AG04449 (cell line): Measurements from ENCODE around the gene TSPAN18.
A peak's percentile ranks its signal among the peaks of the same experiment; 100 is the strongest.

Experiments used
- CTCF ChIA-PET: fragments of 350-600 bp; formaldehyde crosslinking; extraction: SDS; loops from one replicate; lab custom pipeline; 2021; ENCODE audit warnings: antibody characterized with exemption; lab: Yijun Ruan, JAX
- POLR2A ChIA-PET: fragments of 400-600, 350-600 bp; formaldehyde crosslinking; extraction: SDS; loops from one replicate; lab custom pipeline; 2020; ENCODE audit warnings: antibody characterized with exemption, inconsistent platforms; lab: Yijun Ruan, JAX
- DNase-seq: peaks from one replicate; pipeline ENCODE4 v3.0.0-alpha.2; 2010; ENCODE audit warnings: low read depth, low spot score
- H3K4me3 ChIP-seq: 2 replicates; pipeline ENCODE4 v1.5.1; 2011; ENCODE audit warnings: low read depth, mild to moderate bottlenecking, control low read depth, low read length
- TF ChIP-seq, protein P1 (sequence below): IDR thresholded peaks from one replicate; pipeline ENCODE4 v1.5.1; 2011; ENCODE audit warnings: mild to moderate bottlenecking, moderate library complexity, low read length, control low read depth, inconsistent platforms; ENCODE audit not compliant: insufficient read depth; ENCODE audit errors: missing control alignments

The TSPAN18 gene

DNA sequence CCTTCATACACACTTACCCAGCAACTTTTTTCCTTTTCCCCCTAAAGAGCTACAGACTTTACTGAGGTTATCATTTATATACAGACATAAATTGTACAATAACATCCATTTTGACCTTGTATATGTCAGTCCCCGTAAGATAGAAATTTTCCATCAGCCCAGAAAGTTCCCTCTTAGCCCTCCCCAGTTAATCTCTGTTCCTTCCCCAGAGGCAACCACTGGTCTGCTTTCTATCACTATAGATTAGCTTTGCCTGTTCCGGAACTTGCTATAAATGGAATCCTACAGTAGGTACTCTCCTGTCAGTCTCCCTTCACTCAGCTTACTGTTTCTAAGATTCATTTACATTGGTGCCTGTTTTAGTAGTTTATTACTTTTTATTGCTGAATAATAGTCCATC is 54.9 kb downstream of the TSPAN18 start:
- CTCF ChIA-PET = interaction anchor here (0.9 to 6.7 kb wide), 3 partner anchors 8 to 23 kb away, joined by 3 to 53 read pairs (median 3); no protein-coding TSS in a partner anchor
- DNase-seq = no peak
- H3K4me3 ChIP-seq = no peak overlapping the region
- TF ChIP-seq, protein P1, sequence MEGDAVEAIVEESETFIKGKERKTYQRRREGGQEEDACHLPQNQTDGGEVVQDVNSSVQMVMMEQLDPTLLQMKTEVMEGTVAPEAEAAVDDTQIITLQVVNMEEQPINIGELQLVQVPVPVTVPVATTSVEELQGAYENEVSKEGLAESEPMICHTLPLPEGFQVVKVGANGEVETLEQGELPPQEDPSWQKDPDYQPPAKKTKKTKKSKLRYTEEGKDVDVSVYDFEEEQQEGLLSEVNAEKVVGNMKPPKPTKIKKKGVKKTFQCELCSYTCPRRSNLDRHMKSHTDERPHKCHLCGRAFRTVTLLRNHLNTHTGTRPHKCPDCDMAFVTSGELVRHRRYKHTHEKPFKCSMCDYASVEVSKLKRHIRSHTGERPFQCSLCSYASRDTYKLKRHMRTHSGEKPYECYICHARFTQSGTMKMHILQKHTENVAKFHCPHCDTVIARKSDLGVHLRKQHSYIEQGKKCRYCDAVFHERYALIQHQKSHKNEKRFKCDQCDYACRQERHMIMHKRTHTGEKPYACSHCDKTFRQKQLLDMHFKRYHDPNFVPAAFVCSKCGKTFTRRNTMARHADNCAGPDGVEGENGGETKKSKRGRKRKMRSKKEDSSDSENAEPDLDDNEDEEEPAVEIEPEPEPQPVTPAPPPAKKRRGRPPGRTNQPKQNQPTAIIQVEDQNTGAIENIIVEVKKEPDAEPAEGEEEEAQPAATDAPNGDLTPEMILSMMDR = no peak
- POLR2A ChIA-PET = interaction anchor here (1.0 kb wide), 1 partner anchor 13 kb away, joined by 3 read pairs; no protein-coding TSS in a partner anchor

DNA sequence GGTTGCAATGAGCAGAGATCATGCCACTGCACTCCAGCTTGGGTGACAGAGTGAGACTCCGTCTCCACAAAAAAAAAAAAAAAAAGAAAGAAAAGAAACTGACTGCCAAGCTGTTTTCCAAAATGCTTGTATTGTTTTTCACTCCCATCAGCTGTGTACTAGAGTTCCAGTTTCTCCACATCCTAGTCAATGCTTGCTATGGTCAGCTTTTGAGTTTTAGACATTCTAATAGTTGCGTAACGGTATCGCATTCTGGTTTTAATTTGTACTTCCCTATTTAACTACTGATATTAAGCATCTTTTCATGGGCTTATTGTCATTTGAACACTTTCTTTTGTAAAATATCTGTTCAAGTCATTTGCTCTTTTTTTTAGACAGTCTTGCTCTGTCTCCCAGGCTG is 55.7 kb downstream of the TSPAN18 start:
- TF ChIP-seq, protein P1 = no peak
- CTCF ChIA-PET = interaction anchor here (0.9 to 6.7 kb wide), 3 partner anchors 9 to 23 kb away, joined by 3 to 53 read pairs (median 3); no protein-coding TSS in a partner anchor
- POLR2A ChIA-PET = no interaction called here
- H3K4me3 ChIP-seq = no peak overlapping the region
- DNase-seq = no peak

DNA sequence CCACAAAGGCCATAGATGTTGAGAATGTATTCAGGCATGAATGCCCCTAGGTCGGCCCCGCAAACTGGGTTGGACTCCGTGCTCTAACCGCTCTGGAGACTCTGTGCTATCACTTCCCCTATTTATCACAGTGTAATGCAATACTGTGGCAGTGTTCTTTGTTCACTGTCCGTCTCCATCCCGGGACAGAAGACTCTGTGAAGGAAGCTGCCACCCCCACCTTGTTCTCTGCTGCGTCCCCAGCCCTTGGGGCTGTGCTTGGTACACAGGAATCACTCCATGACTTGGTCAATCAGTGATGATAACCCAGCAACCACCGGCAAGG is 57.6 kb downstream of the TSPAN18 start:
- ChIA-PET POLR2A (no interaction called here), CTCF (interaction anchor here (1.1 to 6.7 kb wide), 2 partner anchors 11 to 17 kb away, joined by 3 to 53 read pairs; no protein-coding TSS in a partner anchor)
- TF ChIP-seq, protein P1 = no peak
- no peak overlapping the region for H3K4me3 ChIP-seq
- no peak for DNase-seq

DNA sequence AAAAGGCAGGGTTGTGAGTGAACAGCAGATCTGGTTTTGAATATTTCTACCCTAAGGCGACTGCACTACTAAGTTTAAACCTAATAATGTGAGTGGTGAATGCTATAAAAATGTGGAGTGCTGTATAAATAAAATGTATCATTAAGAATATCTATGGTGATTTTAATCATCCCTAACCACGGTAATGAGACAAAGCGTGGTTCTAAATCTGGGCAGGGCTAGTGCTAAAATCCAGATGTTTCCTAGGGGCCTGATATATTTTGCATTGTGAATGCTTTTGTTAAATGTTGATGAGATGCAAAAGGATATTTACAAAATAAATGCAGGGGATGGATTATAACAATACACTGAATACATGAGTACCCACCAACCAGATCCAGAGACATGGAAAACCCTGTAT is 58.1 kb downstream of the TSPAN18 start:
- no peak for DNase-seq
- TF ChIP-seq, protein P1 = no peak
- H3K4me3 ChIP-seq = no peak overlapping the region
- POLR2A ChIA-PET = no interaction called here
- CTCF ChIA-PET = interaction anchor here (1.0 to 6.7 kb wide), 4 partner anchors 11 to 127 kb away, joined by 3 to 53 read pairs (median 4); no protein-coding TSS in a partner anchor

DNA sequence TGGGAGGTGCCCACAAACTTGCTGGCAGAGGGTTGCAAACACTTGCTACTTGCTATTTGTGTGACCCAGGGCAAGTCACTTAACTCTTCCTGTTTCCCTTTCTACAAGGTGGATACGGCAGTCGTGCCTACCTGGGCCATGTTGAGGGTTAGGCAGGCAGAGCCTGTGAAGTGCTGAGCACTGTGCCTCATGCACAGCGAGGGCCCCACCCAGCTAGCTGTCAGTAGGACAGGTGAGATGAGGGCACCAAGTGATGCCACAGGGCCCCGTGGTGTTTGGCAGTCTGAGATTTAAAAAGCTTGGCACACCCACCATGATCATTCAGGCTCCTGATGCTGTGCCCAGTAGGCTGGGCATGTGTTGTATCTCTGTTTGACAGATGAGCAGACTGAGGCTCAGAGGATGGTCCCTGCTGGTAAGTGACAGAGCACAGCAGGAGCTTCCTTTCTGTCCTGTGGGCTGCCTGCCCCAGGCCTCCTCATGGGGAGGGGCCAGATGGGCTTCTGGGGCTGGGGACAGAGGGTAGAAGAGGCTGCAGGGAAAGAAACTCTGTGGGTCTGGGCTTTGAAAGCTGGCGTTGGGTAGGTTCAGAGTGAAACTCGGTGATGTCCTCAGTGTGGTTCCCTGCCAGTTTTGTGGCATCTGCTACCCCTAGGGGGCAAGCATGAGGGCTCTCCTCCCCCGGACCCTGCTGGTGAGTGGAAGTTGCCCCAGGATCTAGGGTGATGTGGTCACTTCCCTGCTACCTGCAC is 59.3 kb downstream of the TSPAN18 start:
- no peak for DNase-seq
- ChIA-PET CTCF (interaction anchor here (0.8 to 6.7 kb wide), 5 partner anchors 12 to 125 kb away, joined by 3 to 53 read pairs (median 4); no protein-coding TSS in a partner anchor), POLR2A (no interaction called here)
- no peak overlapping the region for H3K4me3 ChIP-seq
- TF ChIP-seq, protein P1 = peak; percentile 25

DNA sequence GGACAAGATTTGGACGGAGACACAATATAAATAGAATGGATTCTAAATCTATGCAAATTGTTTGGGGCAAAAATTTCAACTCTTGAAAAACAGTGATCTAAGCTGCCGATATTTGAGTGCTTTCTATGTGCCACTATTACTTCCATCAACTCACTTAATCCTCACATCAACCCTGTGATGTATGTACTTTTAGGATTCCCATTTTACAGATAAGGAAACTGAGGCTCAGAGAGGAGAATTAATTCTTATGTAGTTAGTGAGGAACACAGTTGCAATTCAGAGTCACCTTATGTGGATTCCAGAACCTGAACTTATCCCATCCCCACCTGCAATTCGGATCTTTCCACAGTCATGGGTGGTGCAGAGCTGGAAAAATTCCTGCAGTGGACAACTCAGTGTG is 60.3 kb downstream of the TSPAN18 start:
- TF ChIP-seq, protein P1 = no peak
- CTCF ChIA-PET = interaction anchor here (1.1 to 6.7 kb wide), 3 partner anchors 14 to 124 kb away, joined by 4 to 53 read pairs (median 6); no protein-coding TSS in a partner anchor
- POLR2A ChIA-PET = no interaction called here
- DNase-seq = no peak
- no peak overlapping the region for H3K4me3 ChIP-seq
